Uterus (tissue), 4 donors: ENCODE measurements around the gene RABAC1. TPM values are rescaled to one million over a fixed set of nuclear protein-coding genes. Genes with fewer than 3 reads are reported as not detected.

Experiments used
- DNase-seq, 2 donors: peaks; one replicate each; pipeline ENCODE4 v3.0.0-alpha.2; 2019 to 2020
- H3K27ac ChIP-seq, 2 donors: fragments of 200-600 bp; sonication (generic); 1 replicate in 1 of 2; 2 replicates in 1 of 2; pipeline ENCODE4 v1.5.1; 2016 to 2018
- H3K27me3 ChIP-seq, 2 donors: fragments of 200-600 bp; sonication (generic); one replicate each; pipeline ENCODE4 v1.5.1; 2018 to 2019; ENCODE audit warnings: control low read depth in 1 of 2
- H3K36me3 ChIP-seq, 2 donors: fragments of 200-600 bp; sonication (generic); one replicate each; pipeline ENCODE4 v1.5.1; 2019; ENCODE audit warnings: control low read depth in 1 of 2
- H3K4me1 ChIP-seq, 2 donors: fragments of 200-600 bp; sonication (generic); one replicate each; pipeline ENCODE4 v1.5.1; 2018 to 2019; ENCODE audit warnings: control low read depth in 1 of 2
- H3K4me3 ChIP-seq, 2 donors: fragments of 200-600 bp; sonication (generic); 1 replicate in 1 of 2; 2 replicates in 1 of 2; pipeline ENCODE4 v1.5.1; 2018 to 2019; ENCODE audit warnings: mild to moderate bottlenecking in 1 of 2
- H3K9me3 ChIP-seq, 2 donors: fragments of 200-600 bp; sonication (generic); one replicate each; pipeline ENCODE4 v1.5.1; 2019; ENCODE audit warnings: control low read depth in 1 of 2
- CTCF ChIP-seq, 4 experiments: fragments of 200-600 bp in 2 of 4; fragments of 450-650 bp in 2 of 4; sonication (generic) in 2 of 4; IDR thresholded peaks; one replicate each; pipeline ENCODE4 v1.5.1; 2016 to 2019; ENCODE audit warnings: antibody characterized with exemption in 4 of 4, mild to moderate bottlenecking in 2 of 4, moderate library complexity in 1 of 4
- POLR2A ChIP-seq, 2 donors: fragments of 450-650 bp; IDR thresholded peaks; one replicate each; pipeline ENCODE4 v1.6.1; 2016; ENCODE audit warnings: antibody characterized with exemption in 2 of 2, mild to moderate bottlenecking in 1 of 2, moderate library complexity in 1 of 2
- intact Hi-C: fragments of 100-400 bp; cut with DNase I; formaldehyde crosslinking; loops from one replicate; pipeline ENCODE4 v1.15.1; 2023; ENCODE audit warnings: low total_unique reads
- total RNA-seq, 4 donors: library from RNA; depleted of rRNA in 3 of 4; stranded (reverse); fragments of >200 nt in 3 of 4; gene quantifications; one replicate each; pipeline versions ENCODE4 v1.1.0 to v1.2.4, GENCODE V29; 2014 to 2023
- donor health status: DM: yes; HTN: yes; CAD: no.

RABAC1 gene
- total RNA-seq, 4 donors from 2014 or later, result 83.0 to 223 (median 178) TPM

- intact Hi-C loops, result no loop called here
- H3K9me3 ChIP-seq, result no peaks in the 10 kb centered on the region
- H3K4me1 ChIP-seq, result peaks cover 0 to 11% of the 10 kb centered on the region in 2 donors
- no peaks in the 10 kb centered on the region for H3K36me3 ChIP-seq
- H3K27me3 ChIP-seq, result peaks cover 24 to 64% of the 10 kb centered on the region in 2 donors
- TF ChIP-seq CTCF (IDR thresholded peaks at IDR 0.05) (no peak), POLR2A (IDR thresholded peaks at IDR 0.05) (no peak)
- DNase-seq, result no peak
- H3K4me3 ChIP-seq, result peak overlapping the region in 1 of 2 donors; percentile 12
- no peak overlapping the region for H3K27ac ChIP-seq
Observed at GRCh38 chr19:41928754-41929535, 30.2 kb downstream of the RABAC1 start.

- Histone ChIP-seq H3K4me3 (peak within 1 kb of the TSS in 1 of 2 donors; percentile 12), H3K27ac (no peak within 1 kb of the TSS), H3K27me3 (peaks cover 24 to 64% of the 10 kb centered on the region in 2 donors), H3K36me3 (no peaks in the 10 kb centered on the region), H3K9me3 (no peaks in the 10 kb centered on the region), H3K4me1 (peaks cover 0 to 11% of the 10 kb centered on the region in 2 donors)
- intact Hi-C loops, result no loop called here
- TF ChIP-seq CTCF (IDR thresholded peaks at IDR 0.05), result no peak
- no peak for DNase-seq
Observed at GRCh38 chr19:41928221-41928683, 30.9 kb downstream of the RABAC1 start, which contains the start of gene ERFL. TSS of gene ERFL (minus strand) at chr19:41928449. CDS start at chr19:41912919, 15,530 bp downstream.

GRCh38 chr19:41927497-41928192, 31.5 kb downstream of the RABAC1 start:
- DNase-seq, result no peak
- H3K36me3 ChIP-seq, result no peaks in the 10 kb centered on the region
- peaks cover 24 to 61% of the 10 kb centered on the region in 2 donors for H3K27me3 ChIP-seq
- H3K4me3 ChIP-seq, result no peak overlapping the region
- no peaks in the 10 kb centered on the region for H3K9me3 ChIP-seq
- no peak overlapping the region for H3K27ac ChIP-seq
- H3K4me1 ChIP-seq, result peaks cover 0 to 11% of the 10 kb centered on the region in 2 donors
- intact Hi-C loops, result no loop called here
- no peak for TF ChIP-seq POLR2A (IDR thresholded peaks at IDR 0.05)
- no peak for TF ChIP-seq CTCF (IDR thresholded peaks at IDR 0.05)

GRCh38 chr19:41926763-41927496, 32.2 kb downstream of the RABAC1 start:
- H3K27me3 ChIP-seq, result peaks cover 24 to 61% of the 10 kb centered on the region in 2 donors
- intact Hi-C loops, result no loop called here

More at GRCh38 chr19:41926763-41927496, 32.2 kb downstream of the RABAC1 start:
- no peak for TF ChIP-seq CTCF (IDR thresholded peaks at IDR 0.05)
- TF ChIP-seq POLR2A (IDR thresholded peaks at IDR 0.05), result no peak
- Histone ChIP-seq H3K27ac (no peak overlapping the region), H3K4me1 (peaks cover 0 to 11% of the 10 kb centered on the region in 2 donors), H3K9me3 (no peaks in the 10 kb centered on the region), H3K4me3 (no peak overlapping the region), H3K36me3 (no peaks in the 10 kb centered on the region)
- no peak for DNase-seq
